Skin epidermis (tissue), 12 donors: ENCODE data around the gene DCC.

ENCODE experiments used
- H3K27ac ChIP-seq, 21 experiments: fragments of 200-600 bp; sonication (generic) in 11 of 21; one replicate each; pipeline ENCODE4 v1.5.0; 2020; ENCODE audit warnings: mild to moderate bottlenecking in 3 of 21, inconsistent platforms in 2 of 21, moderate library complexity in 2 of 21
- H3K4me3 ChIP-seq, 7 experiments: fragments of 200-600 bp; sonication (generic) in 2 of 7; one replicate each; pipeline ENCODE4 v1.5.0; 2020; ENCODE audit warnings: inconsistent platforms in 2 of 7, mild to moderate bottlenecking in 2 of 7, moderate library complexity in 1 of 7

DCC gene

DNA sequence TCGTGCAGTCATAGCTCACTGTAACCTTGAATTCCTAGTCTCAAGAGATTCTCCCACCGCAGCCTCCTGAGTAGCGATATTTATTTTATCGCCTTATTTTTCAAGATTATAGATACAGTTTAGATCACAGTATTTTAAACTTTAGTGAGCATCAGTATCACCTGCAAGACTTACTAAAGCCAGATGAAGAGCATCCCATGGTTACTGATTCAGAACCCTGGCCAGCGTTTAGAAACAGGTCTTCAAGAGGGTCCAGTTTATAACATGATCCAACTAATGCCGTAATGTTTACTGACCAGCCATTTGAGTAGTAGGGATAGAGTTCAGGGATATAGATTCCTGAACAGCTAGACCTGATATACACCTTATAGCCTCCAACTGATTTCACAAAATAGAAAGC lies 146.1 kb downstream of the DCC start:
- H3K27ac ChIP-seq = no peak overlapping the region
- H3K4me3 ChIP-seq = no peak overlapping the region

DNA sequence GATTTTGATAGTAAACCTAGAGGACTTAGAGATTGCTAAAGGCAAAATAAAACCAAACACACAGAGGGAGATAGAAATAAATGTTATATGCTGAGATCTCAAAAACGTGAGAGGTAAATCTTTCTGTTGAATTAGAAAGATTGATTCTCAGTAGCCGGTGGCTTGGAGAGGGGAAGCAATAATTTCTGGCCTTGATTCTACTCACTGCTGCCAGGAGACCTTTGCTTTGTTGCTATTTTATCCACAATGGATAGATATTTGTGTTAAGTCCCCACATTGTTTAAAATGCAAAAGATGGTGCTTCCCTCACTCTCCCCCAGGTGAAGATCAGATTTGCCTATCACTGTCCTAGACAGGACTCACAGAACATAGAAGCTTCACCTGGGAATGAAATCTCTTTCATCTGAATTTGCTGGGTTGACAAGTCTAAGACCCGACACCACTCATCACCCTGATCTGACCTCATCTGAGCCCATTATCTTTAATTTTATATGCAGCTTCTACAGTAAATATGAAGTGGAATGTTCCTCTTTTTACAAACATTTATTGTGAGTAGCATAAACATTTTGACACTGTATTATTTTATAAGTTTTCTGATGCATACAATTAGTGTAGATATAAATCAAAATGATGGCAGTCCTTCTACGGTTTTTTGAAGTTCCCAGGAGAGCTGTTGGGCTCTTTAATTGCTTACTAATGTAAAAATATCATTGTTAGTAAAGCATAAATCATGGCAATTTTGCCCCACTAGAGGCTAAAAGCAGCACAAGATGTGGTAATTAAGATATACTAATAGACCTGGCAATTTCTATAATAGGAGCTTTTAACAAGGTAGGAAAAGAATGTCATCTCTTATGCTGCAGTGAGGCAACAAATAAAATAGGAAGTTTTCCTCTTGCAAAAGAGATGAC lies 149.7 kb downstream of the DCC start:
- no peak overlapping the region for H3K4me3 ChIP-seq
- H3K27ac ChIP-seq = no peak overlapping the region

DNA sequence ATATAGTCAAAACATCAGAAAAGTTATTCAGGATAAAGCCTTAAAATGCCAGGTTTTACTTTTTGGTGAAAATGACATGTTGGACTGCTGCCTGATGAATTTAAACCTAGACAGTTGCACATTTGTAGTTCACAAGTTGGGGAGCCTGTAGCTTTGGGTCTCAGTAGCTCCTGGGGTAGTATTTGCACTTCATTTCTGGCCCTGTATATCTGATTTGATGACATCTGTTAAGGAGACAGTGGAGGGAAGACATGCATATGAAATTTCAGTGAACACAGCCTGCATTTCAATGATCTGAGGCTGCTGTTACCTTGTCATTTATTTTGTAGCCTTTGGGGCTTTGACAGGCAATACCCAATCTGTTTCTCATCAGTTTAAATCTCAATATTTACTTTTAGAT lies 156.4 kb downstream of the DCC start:
- Histone ChIP-seq H3K27ac (no peak overlapping the region), H3K4me3 (no peak overlapping the region)

DNA sequence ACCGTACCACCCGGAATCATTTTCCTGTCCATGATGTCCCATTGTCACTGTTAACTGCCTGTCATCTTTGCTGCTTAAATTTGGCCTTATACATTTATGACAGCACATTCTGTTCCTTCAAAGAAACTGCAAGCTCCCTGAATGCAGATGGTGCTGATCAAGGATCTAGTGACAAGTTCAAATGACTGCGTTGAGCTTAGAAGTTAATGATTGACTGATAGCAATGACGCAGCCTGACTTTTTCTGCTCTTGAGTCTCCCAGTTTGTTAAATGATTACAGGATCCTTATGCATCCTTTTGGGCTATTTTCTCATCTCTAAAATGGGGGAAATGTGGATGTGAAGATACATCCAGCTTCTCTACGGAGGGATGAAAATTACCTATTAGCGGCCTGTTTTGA lies 159.0 kb downstream of the DCC start:
- Histone ChIP-seq H3K4me3 (no peak overlapping the region), H3K27ac (no peak overlapping the region)

DNA sequence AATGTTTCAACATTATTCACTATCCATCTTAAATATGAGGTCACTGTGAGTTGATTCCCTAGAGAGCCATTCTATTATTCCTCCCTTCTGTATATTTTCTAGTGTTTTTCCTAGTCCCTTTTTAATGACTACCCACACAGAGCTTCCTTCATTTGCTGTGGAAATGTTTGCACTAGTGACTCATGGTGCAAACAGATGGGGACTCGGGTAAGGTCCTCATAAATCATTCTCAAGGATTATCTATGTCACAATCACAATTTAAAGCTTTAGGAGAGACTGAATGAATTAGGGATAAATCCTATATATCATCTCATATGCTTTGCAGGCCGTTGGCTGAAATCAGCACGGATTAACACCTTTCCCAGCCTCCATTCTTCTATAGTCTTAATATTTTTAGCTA lies 159.6 kb downstream of the DCC start:
- H3K27ac ChIP-seq = no peak overlapping the region
- H3K4me3 ChIP-seq = no peak overlapping the region

DNA sequence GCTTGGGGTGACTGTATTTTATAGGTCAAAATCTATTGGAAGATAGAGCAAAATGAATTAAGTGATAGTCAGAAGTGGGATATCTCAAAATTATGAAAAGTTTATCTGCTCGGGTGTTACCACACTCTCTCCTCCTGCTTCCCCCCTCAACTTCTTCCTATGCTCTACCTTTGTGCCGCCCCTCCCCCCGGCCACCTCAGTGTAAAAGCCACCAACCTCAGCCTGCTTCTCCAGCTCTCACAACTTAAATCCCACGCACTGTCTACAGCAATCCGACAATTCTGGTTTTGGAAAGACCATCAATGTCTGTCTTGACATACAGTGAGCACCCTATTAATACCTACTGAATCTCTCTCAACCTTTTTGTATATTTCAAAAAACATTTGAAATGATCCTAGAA lies 164.6 kb downstream of the DCC start:
- no peak overlapping the region for H3K27ac ChIP-seq
- H3K4me3 ChIP-seq = no peak overlapping the region

DNA sequence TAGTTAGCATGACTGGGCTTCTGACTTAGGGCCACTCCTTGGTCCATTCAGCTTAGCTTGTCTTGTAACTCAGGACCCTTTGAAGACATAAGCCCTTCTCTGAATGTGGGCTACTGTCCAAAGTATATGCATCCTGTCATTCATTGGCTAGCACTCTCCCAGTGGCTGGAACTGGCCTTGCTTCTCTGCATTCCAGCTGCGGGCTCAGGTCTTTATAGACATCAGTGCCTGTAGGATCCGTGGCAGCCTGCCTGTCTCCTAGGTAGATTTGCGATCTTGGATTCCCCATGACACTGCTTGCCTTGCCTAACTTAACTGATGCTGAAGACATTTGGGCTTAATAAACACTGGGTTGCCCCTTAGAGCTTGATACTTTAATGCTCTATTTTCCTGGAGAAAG lies 170.1 kb downstream of the DCC start:
- no peak overlapping the region for H3K4me3 ChIP-seq

DNA sequence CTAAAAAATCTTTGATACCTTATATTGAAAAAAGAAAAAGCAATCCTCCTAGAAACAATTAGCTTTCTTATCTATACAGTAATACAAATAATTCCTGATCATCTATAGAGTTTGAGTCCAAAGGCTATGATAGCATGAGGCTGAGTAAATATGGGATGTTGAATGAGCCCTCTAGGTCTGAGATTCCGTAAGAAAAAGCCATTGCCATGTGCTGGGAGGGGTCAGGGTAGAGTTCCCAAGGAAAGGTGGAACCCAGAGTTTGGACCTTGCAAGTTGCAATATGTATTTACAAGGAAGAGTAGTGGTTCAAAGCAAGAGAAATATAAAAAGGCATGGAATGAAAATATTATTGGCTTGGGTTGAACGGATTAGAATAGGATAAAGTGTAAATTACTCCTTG lies 178.1 kb downstream of the DCC start:
- Histone ChIP-seq H3K27ac (no peak overlapping the region), H3K4me3 (no peak overlapping the region)

More for the DNA sequence above, 170.1 kb downstream of the DCC start:
- no peak overlapping the region for H3K27ac ChIP-seq

DNA sequence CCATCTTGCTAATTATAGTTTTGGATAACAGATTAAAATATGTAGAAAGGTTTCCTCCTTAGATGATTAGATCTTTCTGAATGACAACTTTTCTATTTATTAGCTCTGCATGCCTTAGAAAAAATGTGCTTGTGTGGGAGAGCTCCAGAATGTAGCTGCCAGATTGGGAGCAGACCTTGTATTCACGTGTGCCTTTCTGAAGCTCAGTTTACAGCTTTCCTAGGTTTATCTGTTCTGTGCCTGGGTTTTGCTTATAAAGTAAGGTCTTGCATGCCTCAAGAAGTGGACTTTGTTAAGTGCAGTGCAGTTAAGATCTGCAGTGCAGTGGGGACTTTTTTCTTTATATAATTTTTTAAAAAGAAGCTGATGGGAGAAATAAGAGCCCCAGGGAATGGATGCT lies 179.0 kb downstream of the DCC start:
- no peak overlapping the region for H3K4me3 ChIP-seq
- H3K27ac ChIP-seq = no peak overlapping the region

DNA sequence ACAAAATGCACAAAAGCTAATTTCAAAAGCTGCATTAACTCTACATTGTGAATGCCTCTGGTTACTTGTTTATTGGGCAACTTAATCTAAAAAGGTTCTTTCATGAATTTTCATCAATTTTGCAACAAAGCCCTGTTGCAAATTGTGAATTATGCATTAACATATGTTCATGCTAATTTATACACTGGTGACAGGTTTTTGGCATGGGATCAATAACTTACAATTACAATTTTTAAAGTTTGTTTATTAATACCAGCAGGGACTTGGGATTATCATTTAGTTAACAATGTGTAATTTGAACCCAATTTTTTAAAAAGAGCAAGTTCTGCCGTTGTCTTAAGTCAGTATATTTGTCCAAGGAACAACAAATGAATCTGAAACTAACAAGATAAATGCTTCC lies 183.6 kb downstream of the DCC start:
- no peak overlapping the region for H3K27ac ChIP-seq

DNA sequence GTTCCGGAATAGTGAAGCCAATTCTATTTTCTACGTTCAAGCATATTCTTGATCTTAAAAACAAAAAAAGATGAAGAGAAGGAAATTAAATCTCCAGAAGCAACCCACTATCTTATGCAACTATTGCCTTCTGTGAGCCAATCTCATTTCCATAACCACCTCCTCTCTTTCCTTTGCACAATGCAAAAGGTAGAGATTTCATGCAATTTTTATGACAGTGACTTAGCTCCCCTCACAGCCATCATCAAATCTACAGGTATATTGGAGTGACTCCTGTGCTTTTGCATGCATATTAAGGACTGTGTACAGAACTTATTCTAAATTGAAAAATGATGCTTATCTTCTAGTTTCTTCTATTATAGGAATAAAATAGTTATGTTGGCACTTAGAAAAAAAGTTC lies 191.8 kb downstream of the DCC start:
- no peak overlapping the region for H3K27ac ChIP-seq
- no peak overlapping the region for H3K4me3 ChIP-seq

More for the DNA sequence above, 183.6 kb downstream of the DCC start:
- no peak overlapping the region for H3K4me3 ChIP-seq

DNA sequence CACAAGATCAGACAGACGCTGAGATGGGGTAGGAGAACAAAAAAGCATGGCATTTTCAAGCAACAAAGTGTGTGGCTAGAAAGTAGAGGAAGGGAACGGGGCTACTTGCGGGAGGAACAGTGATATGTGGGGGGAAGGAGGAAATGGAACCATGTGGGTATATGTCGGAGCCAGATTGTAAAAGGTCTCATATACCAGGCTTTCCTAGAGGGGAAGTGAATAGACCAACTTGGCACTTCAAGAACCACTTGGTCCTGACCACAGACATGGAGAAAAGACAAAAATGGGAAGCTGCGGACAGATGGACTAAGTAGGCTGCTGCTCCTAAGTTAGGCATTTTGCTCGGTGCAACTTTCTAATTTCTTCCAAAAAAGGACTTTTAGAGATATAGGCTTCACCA lies 196.0 kb downstream of the DCC start:
- no peak overlapping the region for H3K4me3 ChIP-seq
- no peak overlapping the region for H3K27ac ChIP-seq

DNA sequence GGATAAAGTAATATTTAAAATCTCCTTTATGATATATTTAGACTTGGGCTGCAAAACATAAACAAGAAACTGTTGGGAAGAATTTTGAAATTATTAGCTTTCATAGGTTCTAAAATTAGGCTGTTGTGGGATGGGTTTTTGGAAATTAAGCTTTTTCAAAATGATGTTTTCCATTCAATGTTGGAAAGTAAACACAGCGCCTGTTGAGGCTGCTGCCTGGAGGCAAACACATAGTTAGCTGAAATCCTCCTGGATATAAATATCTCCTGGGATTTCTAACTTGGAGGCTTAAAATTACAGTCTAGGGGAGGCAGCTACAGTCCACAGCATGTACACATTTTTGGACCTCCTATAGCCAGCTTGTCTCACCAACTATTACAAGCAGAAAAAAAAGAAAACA lies 197.3 kb downstream of the DCC start:
- Histone ChIP-seq H3K27ac (no peak overlapping the region), H3K4me3 (no peak overlapping the region)

DNA sequence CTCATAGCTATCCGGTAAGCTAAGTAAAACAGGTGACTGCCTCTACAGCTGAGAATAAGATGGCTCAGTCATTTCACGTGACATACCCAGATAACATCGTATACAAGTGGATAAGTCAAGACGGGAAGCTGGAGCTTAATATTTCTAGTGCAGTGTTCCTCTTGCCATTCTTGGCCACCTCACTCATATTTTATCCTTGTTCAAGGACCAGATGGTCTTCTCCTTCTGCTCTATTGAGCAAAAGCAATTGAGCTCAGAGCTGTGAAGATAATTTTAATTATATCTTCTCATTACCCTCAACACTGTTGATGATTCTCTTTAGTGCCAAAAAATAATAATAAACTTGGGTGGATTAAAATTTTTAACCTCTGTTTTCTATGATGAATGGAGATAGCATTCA lies 201.1 kb downstream of the DCC start:
- Histone ChIP-seq H3K27ac (no peak overlapping the region), H3K4me3 (no peak overlapping the region)

DNA sequence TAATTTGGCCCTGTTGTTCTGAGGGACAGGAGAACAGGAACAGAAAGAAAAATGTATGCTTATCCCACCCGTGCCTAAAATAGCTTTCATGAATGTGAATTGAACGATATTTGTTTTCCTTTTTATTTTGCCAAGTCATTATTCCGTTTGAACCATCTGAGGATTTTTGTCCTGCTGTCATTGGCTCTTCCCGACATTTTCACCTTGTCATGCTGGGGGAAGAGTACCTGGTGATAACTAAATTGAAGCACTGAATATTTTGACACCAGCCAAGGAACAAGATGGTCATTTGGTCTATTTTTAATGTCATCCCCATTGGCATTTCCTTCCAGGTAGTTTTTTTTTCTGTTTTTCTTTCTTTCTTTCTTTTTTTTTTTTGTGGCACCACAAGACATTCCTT lies 204.1 kb downstream of the DCC start:
- no peak overlapping the region for H3K4me3 ChIP-seq

DNA sequence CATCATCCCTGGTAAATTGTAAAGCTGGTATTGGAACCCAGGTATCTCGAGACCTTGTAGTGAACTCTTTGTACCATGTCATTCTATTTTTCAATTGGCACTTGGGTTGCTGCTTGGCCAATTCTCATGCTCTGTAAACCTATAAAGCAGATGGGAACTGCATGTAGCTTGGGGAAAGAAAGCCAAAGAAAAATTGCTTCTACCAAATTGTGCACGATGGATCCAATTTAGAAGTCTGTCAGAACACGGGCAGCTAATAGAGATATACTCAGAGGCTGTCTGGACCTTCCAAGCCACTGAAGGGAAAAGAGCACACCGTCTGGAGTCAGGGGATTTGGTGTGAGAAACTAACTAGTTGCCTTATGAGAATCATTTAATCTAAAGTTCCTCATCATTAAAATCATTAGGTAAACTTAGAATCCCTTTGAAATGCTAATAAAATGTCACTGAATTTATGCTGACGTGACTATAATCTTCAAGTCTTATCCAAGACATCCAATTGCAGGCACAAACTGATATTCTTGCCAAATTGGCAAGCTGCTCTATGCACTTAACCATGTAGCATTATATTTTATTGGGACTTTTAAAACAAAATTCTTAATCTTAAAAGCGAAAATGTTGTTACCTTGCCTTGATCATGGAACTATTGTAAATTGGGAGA lies 206.8 kb downstream of the DCC start:
- H3K4me3 ChIP-seq = no peak overlapping the region
- H3K27ac ChIP-seq = no peak overlapping the region

More for the DNA sequence above, 204.1 kb downstream of the DCC start:
- no peak overlapping the region for H3K27ac ChIP-seq

DNA sequence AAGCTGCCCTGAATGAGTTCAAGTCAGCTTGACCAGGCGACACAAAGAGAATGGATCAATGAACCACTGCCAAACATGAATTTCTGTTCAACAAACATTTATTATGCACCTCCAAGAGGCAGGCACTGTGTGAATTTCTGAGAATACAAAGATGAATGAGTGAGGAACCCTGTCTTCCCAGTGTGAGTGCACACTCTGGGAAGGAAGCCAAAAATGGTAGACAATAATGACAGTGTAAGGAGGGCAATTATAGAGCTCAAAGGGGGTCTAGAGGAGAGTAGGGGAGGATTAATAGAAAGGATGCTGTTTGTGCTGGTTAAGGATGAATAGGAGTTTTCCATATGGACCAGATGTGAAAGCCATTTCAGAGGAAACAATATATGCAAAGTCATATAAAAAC lies 213.4 kb downstream of the DCC start:
- Histone ChIP-seq H3K27ac (no peak overlapping the region), H3K4me3 (no peak overlapping the region)

DNA sequence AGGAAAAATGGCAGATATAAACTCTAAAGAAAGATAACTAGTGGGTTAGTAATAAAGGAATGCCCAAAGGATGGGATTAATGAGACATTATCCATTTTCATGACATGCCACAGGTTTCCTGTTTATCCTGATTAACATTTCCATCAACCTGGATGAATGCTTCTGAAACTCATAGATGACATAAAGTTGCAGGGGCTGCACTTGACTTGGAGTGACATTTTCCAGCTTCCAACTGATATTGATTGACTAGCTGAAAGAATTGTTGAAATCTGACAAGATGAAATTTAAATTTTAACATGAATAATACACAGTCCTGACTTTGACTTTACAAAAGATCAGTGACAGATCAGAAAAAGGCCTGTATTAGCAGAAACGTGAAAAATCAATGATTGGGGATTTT lies 214.2 kb downstream of the DCC start:
- no peak overlapping the region for H3K27ac ChIP-seq
- no peak overlapping the region for H3K4me3 ChIP-seq

DNA sequence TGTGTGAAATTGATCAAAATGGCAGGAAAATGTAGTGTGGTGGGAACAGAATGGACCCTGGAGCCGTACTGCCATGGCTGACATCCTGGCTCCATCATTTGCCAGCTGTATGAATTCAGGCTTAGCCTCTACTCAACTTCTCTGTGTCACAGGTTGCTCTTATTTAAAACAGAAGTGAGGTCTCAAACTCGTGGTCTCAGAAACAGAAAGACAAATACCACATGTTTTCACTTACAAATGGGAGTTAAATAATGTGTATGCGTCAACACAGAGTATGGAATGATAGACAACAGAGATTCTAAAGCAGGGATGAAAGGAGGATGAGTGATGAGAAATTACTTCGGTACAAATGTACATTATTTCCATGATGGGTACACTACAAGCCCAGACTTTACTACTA lies 227.4 kb downstream of the DCC start:
- Histone ChIP-seq H3K4me3 (no peak overlapping the region), H3K27ac (no peak overlapping the region)

DNA sequence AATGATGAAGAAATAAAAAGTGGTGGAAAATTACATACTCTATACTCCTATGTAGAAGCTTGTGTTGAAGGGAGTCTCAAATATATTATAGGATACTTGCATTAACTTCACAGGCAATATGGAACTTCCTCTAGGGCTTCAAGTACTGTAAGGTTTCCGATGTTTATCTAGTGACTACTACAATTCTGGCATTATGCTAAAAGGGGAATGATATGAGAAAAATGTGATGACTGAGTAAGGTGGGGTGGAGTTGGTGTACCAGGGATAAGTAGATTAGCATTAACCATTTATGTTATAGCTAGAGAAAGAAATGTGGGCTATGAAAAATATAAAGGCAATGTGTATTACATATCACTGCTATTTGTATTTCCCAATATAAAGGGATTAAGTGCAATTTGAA lies 229.5 kb downstream of the DCC start:
- no peak overlapping the region for H3K27ac ChIP-seq
- H3K4me3 ChIP-seq = no peak overlapping the region

DNA sequence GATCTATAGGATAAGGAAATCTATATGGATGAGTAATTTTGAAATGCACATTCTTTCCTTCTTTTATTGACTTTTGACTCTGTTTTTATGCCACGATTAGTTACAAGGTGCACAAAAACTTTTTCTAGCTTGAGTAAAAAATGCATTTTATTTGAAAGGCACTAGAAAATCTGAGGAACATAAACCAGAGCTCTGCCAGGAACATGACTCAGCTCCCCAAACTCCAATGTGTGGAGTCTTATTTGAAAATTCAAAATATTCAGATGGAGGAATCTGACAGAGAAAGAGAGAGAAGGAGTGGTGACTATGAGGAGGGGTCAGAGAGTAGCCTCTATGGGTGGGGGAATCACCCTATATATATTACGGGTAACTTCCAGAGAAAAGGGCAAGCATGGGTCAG lies 231.0 kb downstream of the DCC start:
- Histone ChIP-seq H3K27ac (no peak overlapping the region), H3K4me3 (no peak overlapping the region)
